Transverse colon (tissue), 3 donors: Measurements from ENCODE around the gene SIKE1.

Experiments
- EP300 ChIP-seq: sonication (generic); formaldehyde crosslinking; IDR thresholded peaks from one replicate; pipeline ENCODE4 v1.6.1; 2017; ENCODE audit warnings: antibody characterized with exemption, low read depth
- TF ChIP-seq, protein P1 (sequence below), 5 experiments: fragments of 200-600 bp in 3 of 5; fragments of 450-650 bp in 2 of 5; sonication (generic) in 3 of 5; IDR thresholded peaks; 1 replicate in 2 of 5; 2 replicates in 3 of 5; pipeline ENCODE4 v1.5.1; 2016 to 2017; ENCODE audit warnings: antibody characterized with exemption in 5 of 5, inconsistent platforms in 3 of 5, mild to moderate bottlenecking in 2 of 5, moderate library complexity in 1 of 5

DNA sequence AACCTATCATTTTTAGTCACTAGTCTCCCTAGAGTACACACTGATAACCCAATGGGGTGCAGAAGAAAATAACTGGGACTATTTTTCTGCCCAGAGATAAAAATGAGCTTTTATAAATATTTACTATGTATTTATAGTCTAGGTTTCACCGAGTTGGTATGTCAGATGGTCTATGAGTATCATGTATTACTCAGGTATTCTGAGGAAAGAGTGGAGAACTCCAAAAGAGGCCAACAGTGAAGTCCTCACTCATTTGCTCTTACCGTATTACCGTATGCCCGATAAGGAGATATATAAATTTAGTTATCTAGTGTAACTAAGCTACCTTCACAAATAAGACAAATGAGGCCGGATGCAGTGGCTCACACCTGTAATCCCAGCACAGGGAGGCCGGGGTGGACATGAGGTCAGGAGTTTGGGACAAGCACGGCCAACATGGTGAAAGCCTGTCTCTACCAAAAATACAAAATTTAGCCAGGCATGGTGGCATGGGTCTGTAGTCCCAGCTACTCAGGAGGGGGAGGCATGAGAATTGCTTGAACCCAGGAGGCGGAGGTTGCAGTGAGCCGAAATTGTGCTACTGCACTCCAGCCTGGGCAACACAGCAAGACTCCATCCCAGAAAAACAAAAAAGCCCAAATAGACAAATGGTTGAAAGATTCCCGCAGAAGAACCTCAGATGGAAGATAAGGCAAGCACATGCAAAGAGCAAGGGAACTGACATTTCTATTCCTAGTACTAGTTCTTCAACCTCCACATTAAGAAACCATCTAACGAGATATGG, 38.3 kb downstream of the SIKE1 start:
- no peak for TF ChIP-seq EP300
- TF ChIP-seq, protein P1, sequence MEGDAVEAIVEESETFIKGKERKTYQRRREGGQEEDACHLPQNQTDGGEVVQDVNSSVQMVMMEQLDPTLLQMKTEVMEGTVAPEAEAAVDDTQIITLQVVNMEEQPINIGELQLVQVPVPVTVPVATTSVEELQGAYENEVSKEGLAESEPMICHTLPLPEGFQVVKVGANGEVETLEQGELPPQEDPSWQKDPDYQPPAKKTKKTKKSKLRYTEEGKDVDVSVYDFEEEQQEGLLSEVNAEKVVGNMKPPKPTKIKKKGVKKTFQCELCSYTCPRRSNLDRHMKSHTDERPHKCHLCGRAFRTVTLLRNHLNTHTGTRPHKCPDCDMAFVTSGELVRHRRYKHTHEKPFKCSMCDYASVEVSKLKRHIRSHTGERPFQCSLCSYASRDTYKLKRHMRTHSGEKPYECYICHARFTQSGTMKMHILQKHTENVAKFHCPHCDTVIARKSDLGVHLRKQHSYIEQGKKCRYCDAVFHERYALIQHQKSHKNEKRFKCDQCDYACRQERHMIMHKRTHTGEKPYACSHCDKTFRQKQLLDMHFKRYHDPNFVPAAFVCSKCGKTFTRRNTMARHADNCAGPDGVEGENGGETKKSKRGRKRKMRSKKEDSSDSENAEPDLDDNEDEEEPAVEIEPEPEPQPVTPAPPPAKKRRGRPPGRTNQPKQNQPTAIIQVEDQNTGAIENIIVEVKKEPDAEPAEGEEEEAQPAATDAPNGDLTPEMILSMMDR (IDR thresholded peaks at IDR 0.05), result no peak
